ENCODE measurements around the gene OR8B12.

The OR8B12 gene, protein sequence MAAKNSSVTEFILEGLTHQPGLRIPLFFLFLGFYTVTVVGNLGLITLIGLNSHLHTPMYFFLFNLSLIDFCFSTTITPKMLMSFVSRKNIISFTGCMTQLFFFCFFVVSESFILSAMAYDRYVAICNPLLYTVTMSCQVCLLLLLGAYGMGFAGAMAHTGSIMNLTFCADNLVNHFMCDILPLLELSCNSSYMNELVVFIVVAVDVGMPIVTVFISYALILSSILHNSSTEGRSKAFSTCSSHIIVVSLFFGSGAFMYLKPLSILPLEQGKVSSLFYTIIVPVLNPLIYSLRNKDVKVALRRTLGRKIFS

DNA sequence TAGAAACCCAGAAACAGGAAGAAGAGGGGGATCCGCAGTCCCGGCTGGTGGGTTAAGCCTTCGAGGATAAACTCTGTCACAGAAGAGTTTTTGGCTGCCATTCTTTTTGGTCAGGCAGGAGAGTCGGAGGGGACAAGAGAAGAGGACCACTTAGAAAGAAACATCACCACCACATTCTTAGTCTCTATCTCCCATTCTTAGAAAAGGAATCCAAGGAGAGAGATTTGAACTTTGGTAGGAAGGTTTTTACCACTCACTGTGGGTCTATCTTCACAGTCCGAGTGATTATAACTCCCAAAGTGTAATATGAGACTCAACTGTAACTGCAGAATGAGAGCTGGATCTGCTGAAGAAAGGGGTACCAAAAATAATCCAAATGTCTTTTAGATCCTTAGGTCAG, at the start of gene OR8B12:
Gene OR8B12, minus strand, starts transcription at position 101 of the 400 bp plus-strand sequence. Its CDS starts 0 bp downstream, at position 101.
- DNase-seq (ENCODE audit: low read depth in 2 of 2) = no peak

DNA sequence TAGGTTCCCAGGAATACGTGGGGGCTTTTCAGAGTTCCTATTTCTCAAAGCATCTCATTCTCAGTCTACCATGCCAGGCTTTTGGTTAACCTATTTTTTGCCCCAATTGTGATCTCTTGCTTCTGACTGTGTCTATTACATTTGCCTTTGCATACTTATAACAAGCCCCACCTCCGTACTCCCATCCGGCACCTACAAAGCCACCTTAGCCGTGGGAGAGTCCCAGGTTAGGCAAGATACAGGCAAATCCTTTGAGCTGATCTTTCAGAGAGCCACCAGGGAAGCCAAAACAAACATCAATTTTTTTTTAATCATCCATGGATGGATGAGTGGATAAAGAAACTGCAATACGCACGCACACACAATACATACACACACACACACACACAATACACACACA, 49.2 kb upstream of the OR8B12 start:
- DNase-seq (ENCODE audit: low read depth in 2 of 2) = no peak

DNA sequence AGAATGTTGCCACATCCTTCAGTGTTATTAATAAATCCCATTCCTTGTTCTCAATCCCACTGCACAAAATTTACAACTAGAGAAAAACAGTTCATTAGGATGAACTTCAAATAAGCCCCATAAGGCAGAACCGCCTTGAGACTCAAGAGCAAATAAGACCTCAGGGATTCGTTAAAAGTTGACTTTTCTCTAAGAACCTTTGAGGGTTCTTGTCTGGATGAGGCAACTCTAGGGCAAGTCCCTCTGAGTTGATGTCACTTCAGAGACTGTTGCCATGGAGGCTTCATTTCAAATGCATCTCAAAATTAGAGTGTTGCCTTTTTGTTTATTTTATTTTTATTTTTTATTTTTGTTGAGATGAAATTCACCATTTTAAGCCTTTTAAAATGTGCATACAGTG, 48.0 kb upstream of the OR8B12 start:
- DNase-seq (ENCODE audit: low read depth in 2 of 2) = no peak

DNA sequence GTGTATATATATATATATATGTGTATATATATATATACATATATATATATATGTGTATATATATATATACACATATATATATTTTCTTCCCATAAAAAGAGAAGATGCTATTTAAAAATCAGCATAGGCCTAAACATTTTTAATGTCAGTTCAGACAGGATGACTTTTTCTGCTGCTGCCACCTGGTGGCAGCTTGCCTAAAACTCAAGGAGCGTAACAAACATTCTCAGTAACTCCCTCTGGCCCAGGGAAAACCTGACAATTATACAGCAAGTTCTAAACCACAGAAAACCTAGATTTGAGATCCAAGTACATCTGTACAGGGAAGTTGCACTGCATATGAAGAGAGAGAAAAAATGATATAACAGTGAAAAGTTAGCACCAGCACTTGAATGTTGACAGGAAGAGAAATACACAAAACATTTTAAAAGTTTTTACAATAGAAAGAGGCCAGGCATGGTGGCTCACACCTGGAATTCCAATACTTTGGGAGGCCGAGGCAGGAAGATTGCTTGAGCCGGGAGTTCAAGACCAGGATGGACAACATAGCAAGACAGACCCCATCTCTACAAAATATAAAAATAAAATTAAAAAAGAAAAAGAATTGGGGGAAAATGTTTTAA, 42.9 kb upstream of the OR8B12 start:
- peak; percentile 23 to 28 for DNase-seq (ENCODE audit: low read depth in 2 of 2)

DNA sequence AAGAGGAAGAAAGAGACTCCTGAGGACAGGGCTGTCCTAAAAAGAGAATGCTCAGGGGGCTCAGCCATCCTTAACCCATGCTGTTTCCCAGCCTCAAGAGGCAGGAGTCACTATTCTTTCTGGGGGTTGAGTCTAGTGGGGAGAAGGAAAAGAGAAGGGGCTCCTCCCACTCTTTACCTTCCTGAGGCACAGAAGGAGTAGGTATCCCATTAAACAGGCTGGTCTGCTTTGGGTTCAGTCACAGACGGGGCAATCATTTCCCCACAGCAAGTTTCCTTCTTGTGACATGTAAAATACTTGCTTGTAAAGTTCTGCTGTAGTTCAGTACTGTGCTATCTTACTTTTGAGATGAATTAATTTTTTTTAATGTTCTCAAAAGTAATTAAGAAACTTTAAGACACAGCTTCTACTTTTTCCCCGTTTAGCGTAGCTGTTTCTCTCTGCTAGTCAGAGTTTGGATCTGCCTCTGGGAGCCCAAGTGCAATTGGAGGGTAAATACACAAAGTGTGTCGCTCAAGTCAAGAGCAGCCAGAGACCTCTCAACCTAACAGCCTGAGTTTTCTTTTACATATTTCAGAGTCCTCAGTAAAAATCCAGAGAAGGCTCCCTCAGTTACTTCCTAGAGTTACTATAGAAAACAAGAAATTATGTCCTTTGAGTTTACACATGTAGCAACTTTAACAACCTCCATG, 41.4 kb upstream of the OR8B12 start:
- DNase-seq (ENCODE audit: low read depth in 2 of 2) = no peak

DNA sequence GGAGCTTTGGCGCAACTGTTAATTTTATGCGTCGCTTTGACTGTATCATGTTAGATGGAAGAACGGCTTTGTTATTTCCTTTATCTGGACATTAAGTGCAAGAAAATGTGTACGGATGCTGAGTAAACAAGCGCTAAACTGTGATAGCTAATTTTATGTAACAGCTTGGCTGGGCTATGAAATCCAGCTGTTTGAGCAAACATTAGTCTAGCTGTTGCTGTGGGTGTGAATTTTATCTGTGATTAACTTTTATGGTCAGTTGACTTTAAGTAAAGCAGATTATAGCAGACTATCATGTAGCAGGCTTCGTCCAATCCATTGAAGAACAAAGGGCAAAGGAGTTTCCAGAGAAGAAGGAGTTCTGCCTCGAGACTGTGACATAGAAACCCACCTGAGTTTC, 40.3 kb upstream of the OR8B12 start:
- no peak for DNase-seq (ENCODE audit: low read depth in 2 of 2)

DNA sequence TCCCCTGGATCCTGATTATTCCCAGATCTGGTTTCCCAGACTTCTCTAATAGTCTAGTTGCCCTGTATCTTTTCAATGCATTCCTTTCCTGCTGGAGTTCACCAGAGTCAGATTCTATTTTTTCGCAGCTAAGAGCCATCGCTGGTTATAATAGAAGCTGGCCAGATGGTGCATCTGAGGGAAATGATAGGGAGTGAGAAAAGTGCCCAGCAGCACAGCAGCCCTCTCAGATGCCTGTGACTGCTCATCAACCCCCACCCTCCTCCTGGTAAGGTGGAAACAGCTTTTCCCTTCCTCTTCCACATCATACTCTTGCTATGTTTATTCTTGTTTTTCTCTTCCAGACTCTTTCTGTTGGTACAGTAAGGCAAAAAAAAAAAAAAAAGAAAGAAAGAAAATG, 39.1 kb upstream of the OR8B12 start:
- DNase-seq (ENCODE audit: low read depth in 2 of 2) = no peak

DNA sequence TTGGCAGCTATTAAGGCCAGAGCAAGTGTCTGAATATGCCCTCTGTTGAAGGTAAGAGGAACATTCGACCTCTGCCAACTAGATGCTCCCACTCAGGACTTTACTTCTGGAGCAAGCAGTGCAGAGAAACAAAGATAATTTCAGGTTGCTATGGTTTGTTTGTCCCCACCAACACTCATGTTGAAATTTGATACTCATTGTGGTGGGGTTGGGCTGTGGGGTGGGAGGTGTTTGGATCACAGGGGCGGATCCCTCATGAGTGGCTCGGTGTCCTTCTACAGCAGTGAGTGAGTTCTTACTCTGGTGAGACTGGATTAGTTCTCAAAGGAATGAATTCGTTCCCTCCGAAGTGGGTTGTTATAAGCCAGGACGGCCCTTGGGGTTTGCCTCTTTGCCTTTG, 38.4 kb upstream of the OR8B12 start:
- DNase-seq (ENCODE audit: low read depth in 2 of 2) = no peak

DNA sequence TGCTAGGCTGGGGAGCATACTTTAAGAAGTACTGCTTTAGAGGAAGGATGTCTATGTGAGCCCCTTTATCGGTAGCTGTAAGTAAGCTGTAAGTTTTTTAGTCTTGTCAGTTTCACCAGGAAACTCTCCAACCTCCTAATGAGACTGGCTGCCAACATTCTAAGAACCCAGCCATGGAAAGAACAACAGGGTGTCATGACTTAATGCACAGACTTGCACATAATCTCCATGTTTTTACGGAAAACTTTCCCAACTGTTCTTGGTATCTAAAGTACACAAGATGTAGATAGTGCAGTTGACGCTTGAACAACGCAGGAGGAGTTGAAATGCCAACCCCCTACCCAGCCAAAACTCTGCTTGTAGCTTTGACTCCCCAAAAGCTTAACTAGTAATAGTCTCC, 35.3 kb upstream of the OR8B12 start:
- DNase-seq (ENCODE audit: low read depth in 2 of 2) = no peak

DNA sequence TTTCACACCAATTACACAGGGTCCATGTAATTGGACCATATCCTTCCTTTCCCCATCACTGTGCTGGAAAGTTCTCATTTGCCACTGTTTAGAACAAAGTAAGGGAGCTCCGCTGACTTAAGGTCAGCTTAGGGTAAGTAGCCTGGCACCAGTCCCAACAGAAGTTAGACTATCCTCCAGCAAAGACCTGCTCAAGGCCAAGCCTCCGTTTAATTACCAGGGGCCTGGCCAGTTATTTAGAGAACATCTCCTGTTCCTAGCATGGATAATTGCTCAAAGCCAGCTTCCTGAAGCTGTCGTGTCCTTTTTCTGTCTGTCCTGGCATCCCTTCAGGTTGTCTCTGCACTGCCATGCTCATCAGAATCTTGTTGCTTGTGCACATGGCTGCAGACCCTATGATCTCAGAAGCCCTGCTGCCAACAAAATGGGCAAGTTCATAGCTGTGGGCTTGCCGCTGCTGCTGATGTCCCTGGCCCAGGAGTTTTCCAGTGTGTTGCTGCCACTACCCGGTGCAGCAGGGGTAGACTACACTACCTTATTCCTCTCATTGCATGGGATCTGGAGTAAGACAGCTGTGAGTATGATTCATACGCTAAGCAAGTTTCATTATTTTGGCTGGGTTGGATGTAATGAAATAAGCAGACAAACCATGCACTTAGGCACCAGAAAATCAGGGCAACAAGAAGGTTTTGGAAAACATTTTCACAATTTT, 34.4 kb upstream of the OR8B12 start:
- no peak for DNase-seq (ENCODE audit: low read depth in 2 of 2)

DNA sequence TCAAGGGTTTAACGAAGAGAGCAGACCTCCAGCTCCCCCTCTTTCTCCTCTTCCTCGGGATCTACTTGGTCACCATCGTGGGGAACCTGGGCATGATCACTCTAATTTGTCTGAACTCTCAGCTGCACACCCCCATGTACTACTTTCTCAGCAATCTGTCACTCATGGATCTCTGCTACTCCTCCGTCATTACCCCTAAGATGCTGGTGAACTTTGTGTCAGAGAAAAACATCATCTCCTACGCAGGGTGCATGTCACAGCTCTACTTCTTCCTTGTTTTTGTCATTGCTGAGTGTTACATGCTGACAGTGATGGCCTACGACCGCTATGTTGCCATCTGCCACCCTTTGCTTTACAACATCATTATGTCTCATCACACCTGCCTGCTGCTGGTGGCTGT, 26.7 kb upstream of the OR8B12 start:
- no peak for DNase-seq (ENCODE audit: low read depth in 2 of 2)

DNA sequence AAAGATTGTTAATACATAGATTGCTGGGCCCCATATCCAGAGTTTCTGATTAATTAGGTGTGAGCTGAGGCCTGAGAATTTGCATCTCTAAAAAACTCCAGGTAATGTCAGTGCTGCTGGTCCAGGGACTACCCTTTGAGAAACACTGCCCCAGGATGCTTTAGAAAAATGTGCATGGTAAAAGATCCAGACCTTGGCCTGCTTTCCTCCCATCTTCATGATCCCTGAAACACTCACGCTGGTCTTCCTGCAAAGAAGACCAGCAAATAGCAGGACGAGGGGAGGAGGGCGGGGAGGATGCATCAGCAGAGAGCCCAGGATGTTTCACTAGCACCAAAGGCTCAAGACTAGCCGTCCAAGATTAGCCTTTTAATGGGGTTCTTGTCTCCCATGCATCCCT, 26.2 kb upstream of the OR8B12 start, which contains the start of gene OR8A1:
Gene OR8A1, plus strand, starts transcription at position 301 of the 400 bp plus-strand sequence. CDS start 123 bp downstream, outside the sequence.
- no peak for DNase-seq (ENCODE audit: low read depth in 2 of 2)

DNA sequence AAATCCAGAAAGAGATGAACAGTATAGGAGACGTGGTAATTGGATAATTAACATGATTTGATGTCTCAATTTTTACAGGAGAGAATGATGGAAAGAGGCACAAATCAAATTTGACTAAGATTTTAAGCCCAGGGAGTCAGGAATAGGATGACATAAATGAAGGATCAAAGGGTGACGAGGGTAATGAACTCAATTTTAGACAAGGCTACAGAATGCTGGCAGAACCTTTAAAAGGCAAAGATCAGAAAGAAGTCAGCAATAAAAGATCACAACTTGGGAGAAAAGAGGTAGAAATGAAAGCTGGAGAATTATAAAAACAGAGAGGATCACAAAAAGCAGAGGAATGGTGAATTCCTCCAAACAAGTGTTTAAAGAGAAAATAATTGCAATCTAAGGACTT, 13.4 kb upstream of the OR8B12 start:
- no peak for DNase-seq (ENCODE audit: low read depth in 2 of 2)

DNA sequence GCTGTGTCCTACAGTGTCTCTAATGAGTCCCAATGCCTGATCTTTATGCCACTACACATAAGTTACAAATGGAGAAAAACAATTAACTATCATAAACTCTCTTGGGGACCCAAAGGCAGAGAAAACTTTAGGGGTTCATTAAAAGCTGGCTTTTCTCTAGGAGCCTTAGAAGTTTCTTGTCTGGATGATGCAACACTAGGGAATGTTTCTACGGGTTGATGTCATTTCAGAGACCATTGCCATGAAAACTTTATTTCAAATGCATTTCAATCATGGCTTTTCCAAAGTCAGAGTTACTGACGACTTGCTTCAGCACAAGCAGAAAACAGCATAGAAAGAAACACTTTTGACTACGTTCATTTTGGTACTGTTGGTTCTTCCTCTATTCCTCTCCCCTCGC, 8.5 kb upstream of the OR8B12 start:
- DNase-seq (ENCODE audit: low read depth in 2 of 2) = no peak

DNA sequence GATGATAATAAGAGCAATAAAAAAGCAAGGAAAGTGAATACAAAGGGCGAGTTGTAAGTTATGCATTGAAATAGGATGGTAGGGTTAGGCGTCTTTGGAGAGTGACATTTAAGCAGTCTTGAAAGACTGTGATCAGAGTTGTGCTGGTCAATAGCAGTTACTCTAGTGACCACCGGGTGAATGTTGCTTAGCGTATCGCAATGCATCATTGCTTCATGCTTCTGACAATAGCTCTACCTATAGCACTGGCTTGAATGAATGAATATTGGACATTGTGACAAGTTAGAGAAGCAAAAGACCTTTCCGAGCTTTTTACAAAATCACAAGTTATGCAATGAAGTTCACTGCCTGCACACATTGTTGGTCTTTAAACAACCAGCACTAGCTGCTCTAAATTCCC, 7.7 kb upstream of the OR8B12 start:
- no peak for DNase-seq (ENCODE audit: low read depth in 2 of 2)

DNA sequence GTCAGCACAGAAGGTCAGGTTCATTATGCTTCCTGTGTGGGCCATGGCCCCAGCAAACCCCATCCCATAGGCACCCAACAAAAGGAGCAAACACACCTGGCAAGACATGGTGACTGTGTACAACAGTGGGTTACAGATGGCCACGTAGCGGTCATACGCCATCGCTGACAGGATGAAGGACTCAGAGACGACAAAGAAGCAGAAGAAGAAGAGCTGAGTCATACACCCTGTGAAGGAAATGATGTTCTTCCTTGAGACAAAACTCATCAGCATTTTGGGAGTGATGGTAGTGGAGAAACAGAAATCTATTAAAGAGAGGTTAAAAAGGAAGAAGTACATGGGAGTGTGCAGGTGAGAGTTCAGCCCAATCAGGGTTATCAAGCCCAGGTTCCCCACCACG, 309 bp downstream of the OR8B12 start:
- no peak for DNase-seq (ENCODE audit: low read depth in 2 of 2)

DNA sequence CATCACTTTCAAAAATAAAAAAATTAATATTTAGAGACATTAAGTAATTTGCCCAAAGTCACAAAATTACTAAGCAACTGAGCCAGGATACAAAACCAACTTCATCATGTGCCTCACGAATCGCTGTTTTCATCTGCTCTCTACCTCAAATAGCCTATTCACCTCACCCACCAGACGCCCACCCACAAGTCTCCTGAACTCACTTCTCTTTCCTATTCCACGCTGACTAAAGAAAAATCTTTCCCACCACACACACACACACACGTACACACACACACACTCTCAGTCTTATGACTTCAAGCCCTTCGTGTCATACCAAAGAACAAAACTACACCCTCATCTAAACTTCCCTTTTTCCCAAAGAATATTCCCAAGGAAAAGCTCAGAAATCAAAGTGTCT, 2.2 kb downstream of the OR8B12 start:
- no peak for DNase-seq (ENCODE audit: low read depth in 2 of 2)

DNA sequence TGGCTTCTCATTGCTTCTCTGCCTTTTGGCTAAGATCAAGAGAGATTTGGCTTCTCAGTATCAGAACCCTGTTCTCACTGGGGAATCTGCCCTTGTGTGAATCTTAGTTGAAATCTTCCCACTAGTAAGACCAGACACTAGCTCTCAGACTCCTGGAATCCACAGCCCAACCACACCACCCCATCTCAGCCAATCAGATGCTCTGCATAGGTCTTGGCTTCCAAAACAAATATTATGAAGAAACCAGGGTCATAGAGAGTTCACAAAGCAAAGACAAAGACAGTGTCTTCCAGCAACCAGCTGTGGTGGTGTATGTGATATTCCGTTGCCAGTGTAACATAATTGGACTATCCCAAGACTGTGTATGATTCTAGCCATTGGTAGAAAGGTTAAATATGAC, 5.4 kb downstream of the OR8B12 start:
- no peak for DNase-seq (ENCODE audit: low read depth in 2 of 2)

DNA sequence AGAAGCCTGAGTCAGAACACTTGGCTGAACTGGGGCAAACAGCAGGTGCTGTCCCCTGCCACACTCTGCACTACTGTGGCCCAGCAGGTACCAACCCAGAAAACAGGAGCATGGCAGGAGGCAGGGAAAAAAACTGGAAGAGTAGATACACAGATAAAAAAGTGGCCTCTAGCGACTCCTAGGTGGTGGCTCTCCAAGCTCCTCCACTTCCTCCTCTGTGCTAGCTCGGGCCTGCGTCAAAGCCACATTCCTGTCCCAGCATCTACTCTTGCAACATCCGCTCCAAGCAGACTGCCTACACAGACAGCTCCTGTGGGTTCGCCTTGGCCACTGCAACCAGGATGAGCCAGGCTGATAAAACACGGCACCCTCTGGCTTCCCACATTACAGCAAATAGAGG, 6.9 kb downstream of the OR8B12 start:
- DNase-seq (ENCODE audit: low read depth in 2 of 2) = no peak

DNA sequence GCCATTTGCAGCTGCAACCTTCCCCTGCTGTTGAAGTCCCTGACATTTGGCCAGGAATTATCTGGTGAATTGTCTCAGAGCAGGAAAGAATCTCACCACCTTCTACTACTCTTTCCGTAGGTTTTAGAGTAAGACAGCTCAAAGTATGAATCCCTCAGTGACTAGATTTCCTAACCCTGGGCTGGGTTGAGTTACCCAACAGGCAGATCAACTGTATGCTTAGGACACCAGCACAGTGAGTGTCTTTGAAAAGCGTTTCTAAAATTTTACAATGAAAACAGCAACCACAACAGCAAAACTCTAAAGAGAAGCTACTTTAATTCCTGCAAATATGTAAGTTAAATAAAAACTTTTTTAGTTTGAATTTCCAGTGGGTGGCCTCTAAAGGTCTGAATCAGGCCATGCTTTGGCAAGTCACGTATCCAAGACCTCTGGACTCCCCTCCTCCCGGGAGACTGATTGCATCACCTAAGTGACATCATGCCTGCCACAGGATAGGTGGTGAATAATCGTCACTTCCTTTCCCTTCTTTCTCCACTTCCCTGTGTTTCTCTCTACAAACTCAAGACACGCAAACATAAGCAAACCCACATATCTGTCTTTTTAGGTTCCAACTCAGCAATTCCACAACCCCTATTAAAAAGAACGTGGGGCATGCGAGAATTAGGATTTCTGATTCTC, 7.8 kb downstream of the OR8B12 start:
- DNase-seq (ENCODE audit: low read depth in 2 of 2) = no peak

DNA sequence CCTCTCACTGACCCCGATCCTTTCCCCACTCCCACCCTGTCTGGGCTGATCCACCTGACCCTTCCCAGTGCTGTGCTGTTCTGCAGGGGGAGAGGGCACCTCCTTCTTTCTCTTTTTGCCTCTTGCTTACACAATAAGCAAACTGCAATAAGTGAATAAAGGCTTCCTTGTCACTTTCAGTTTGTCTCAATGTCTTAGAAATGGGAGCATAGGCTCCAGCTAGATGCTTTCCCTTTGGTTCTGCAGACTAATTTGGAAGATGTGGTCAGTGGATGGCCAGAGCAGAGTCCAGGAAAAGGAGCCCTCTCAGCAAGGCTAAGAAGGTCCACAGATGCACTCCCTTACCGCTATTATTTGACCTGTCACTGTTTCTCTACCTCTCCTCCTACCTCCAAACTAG, 9.4 kb downstream of the OR8B12 start:
- DNase-seq (ENCODE audit: low read depth in 2 of 2) = no peak

DNA sequence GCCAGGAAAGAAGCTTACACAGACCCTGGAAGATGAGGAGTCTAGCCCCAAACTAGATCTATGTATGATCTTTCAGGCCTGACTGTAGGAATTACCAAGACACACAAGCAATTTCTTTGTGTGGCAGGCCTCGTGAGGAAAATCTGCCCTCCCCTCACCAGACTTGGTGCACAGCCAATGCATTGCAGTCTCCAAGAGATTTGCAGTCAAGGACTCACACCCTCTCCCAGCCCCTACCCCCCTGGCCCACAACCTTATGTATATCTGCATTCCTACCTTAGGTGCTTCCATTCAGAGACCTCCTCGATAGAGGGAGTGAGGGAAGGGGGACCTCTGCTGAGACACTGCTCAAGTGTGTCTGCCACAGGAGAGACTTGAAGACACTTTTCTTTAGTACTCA, 9.8 kb downstream of the OR8B12 start:
- no peak for DNase-seq (ENCODE audit: low read depth in 2 of 2)
